Activated naive CD4-positive, alpha-beta T cell treated with anti-CD3 and anti-CD28 coated beads, Interleukin-2, amount 50 U/mL, for 72 hours (primary cell): ENCODE results near the gene HBM. TPM values are rescaled to one million over a fixed set of nuclear protein-coding genes. Genes with fewer than 3 reads are reported as not detected.
"Not testable (repeated sequence)": the region's sequence is repeated elsewhere in the genome, so short reads cannot be mapped to it uniquely, and the experiment has no call there.

Experiments used
- ATAC-seq, 2 donors: fragments of 150-1000 bp; cut with Tn5 transposase; 2 replicates each; pipeline ENCODE4 v1.10.0; 2021; ENCODE audit warnings: mild to moderate bottlenecking in 2 of 2, moderate library complexity in 2 of 2
- DNase-seq, 2 donors: peaks; one replicate each; pipeline ENCODE4 v3.0.0; 2021 to 2022; ENCODE audit warnings: low spot score in 2 of 2
- H3K27ac Mint-ChIP-seq, 2 donors: one replicate each; pipeline ENCODE4 v1.8.0; 2022; ENCODE audit warnings: mild to moderate bottlenecking in 2 of 2, mixed read lengths in 2 of 2
- H3K36me3 Mint-ChIP-seq, 2 donors: one replicate each; pipeline ENCODE4 v1.8.0; 2022; ENCODE audit warnings: mixed read lengths in 2 of 2
- H3K9me3 Mint-ChIP-seq, 2 donors: one replicate each; pipeline ENCODE4 v1.8.0; 2022; ENCODE audit warnings: mixed read lengths in 2 of 2
- total RNA-seq, 2 donors: library from RNA; stranded (reverse); gene quantifications; one replicate each; pipeline ENCODE4 v1.2.3, GENCODE V29; 2022

The HBM gene
- total RNA-seq, 2 donors from 2014 or later, result not detected

- Mint-ChIP-seq H3K27ac (no peak overlapping the region), H3K9me3 (no peaks in the 10 kb centered on the region), H3K36me3 (no peaks in the 10 kb centered on the region)
- DNase-seq (no peak), ATAC-seq (no peak)
Observed at GRCh38 chr16:162271-162991, 3.3 kb upstream of the HBM start.

DNA sequence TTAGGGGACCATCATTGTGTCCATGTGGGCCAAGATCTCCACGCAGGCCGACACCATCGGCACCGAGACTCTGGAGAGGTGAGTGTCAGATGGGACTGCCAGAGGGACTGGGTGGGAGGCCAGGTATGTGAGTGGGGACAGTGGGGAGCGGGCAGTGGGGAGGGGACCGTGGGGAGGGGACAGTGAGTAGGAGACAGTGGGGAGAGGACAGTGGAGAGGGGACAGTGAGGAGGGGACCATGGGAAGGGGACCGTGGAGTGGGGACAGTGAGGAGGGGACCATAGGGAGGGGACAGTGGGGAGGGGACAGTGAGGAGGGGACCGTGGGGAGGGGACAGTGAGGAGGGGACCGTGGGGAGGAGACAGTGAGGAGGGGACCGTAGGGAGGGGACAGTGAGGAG, 2.6 kb upstream of the HBM start:
- not testable (repeated sequence) for DNase-seq, H3K36me3 Mint-ChIP-seq, ATAC-seq, H3K9me3 Mint-ChIP-seq, H3K27ac Mint-ChIP-seq

DNA sequence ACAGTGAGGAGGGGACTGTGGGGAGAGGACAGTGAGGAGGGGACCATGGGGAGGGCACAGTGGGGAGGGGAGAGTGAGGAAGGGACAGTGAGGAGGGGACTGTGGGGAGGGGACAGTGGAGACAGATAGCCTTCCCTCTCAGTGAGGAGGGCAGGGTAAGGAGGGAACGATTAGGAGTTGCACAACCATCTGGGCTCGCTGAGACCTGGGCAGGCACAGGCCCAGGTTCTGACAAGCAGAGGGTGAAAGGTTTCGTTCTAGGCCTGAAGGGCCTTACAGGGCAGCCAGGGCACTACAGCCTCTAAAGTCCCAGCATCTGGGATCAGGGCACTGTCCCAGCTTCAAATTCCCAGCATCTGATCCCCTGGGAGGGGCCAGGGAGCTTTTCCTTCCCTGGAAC, 2.1 kb upstream of the HBM start:
- not testable (repeated sequence) for H3K27ac Mint-ChIP-seq, DNase-seq, H3K36me3 Mint-ChIP-seq, H3K9me3 Mint-ChIP-seq, ATAC-seq

DNA sequence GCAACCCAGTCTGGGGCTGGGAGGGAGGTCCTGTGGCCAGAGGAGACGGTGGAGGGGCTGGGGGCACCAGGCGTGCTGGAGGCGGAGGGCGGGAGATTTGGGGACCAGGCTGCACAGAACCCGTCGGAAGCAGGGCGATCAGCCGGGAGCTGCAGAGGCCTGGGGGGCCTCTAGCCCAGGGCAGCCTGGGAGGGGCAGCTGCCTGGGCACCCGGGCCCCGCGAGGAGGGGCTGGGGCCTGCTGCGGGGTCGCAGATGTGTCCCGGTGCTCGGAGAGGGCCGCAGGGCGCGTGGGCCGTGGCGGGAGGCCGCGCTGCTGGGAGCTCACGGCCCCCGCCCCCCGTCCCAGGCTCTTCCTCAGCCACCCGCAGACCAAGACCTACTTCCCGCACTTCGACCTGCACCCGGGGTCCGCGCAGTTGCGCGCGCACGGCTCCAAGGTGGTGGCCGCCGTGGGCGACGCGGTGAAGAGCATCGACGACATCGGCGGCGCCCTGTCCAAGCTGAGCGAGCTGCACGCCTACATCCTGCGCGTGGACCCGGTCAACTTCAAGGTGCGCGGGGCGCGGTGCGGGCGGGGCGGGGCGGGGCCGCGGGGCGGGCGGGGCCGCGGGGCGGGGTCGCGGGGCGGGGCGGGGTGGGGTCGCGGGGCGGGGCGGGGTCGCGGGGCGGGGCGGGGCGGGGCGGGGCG, 1.5 kb upstream of the HBM start:
- peak; percentile 41 to 67 for ATAC-seq
- H3K36me3 Mint-ChIP-seq, DNase-seq, H3K27ac Mint-ChIP-seq, H3K9me3 Mint-ChIP-seq: not testable (repeated sequence)

DNA sequence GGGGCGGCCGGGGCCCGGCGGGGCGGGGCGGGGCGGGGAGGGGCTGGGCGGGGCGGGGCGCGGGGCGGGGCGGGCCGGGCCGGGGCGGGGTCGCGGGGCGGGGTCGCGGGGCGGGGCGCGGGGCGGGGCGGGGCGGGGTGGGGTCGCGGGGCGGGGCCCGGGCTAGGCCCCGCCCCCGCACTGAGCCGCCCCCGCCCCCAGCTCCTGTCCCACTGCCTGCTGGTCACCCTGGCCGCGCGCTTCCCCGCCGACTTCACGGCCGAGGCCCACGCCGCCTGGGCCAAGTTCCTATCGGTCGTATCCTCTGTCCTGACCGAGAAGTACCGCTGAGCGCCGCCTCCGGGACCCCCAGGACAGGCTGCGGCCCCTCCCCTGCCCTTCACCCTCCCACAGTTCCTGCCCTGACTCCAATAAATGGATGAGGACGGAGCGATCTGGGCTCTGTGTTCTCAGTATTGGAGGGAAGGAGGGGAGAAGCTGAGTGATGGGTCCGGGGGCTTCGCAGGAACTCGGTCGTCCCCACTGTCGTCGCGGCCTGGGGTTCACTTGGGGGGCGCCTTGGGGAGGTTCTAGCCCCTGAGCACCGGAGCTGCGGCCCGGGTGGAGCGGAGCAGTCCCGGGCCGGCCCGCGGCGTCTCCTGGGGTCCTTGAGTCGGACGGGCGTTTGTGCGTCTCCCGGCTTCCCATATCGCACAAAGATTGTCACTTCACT, 795 bp upstream of the HBM start:
- DNase-seq, result no peak
- no peaks in the 10 kb centered on the region for H3K36me3 Mint-ChIP-seq
- no peak overlapping the region for H3K27ac Mint-ChIP-seq
- H3K9me3 Mint-ChIP-seq, result no peaks in the 10 kb centered on the region
- peak in 1 of 2 donors; percentile 39 for ATAC-seq

GRCh38 chr16:166375-167121, 770 bp downstream of the HBM start:
- ATAC-seq (no peak), DNase-seq (no peak)
- Mint-ChIP-seq H3K27ac (no peak overlapping the region), H3K9me3 (no peaks in the 10 kb centered on the region), H3K36me3 (no peaks in the 10 kb centered on the region)

DNA sequence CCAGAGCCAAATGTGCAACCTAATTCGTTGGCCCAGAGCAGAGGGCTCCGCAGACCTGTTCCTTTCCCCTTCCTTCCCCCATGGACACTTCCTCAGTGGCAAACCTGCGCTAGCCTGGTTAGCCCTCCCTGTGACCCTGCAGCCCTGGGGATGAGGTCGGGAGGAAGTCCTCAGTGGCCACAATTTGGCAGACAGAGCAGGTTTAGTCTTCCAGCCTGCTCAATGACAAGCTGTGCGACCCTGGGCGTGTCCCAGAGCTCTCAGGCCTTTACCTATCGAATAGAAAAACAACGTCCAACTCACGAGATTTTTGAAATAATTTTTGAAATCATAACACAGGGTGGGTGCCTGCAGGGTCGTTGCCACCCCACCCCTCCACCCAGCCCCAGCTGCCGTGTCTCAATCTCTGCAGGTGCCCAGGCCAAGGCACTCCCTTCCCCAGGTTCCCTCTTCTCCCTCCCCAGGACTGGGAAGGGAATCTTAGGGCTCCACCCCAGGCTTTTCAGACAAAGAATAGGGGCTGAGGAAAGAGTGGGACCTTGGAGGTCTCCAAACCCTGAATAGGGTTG, 1.4 kb downstream of the HBM start:
- Mint-ChIP-seq H3K27ac (no peak overlapping the region), H3K9me3 (no peaks in the 10 kb centered on the region), H3K36me3 (no peaks in the 10 kb centered on the region)
- ATAC-seq (no peak), DNase-seq (no peak)

GRCh38 chr16:168424-168823, 2.6 kb downstream of the HBM start:
- Mint-ChIP-seq H3K9me3 (no peaks in the 10 kb centered on the region), H3K36me3 (no peaks in the 10 kb centered on the region), H3K27ac (no peak overlapping the region)
- DNase-seq (no peak), ATAC-seq (no peak)

- ATAC-seq, result no peak
Observed at GRCh38 chr16:169014-169413, 3.2 kb downstream of the HBM start.

GRCh38 chr16:170088-170507, 4.3 kb downstream of the HBM start:
- H3K9me3 Mint-ChIP-seq, H3K36me3 Mint-ChIP-seq, ATAC-seq, DNase-seq, H3K27ac Mint-ChIP-seq: not testable (repeated sequence)

More at GRCh38 chr16:169014-169413, 3.2 kb downstream of the HBM start:
- DNase-seq, result no peak
- H3K9me3 Mint-ChIP-seq, result no peaks in the 10 kb centered on the region
- H3K27ac Mint-ChIP-seq, result no peak overlapping the region
- no peaks in the 10 kb centered on the region for H3K36me3 Mint-ChIP-seq

DNA sequence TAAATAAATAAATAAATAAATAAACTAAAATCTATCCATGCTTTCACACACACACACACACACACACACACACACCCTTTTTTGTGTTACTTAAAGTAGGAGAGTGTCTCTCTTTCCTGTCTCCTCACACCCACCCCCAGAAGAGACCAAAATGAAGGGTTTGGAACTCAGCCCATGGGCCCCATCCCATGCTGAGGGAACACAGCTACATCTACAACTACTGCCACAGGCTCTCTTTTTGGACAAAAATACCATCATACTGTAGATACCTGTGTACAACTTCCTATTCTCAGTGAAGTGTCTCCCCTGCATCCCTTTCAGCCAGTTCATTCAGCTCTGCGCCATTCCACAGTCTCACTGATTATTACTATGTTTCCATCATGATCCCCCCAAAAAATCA, 5.0 kb downstream of the HBM start:
- ATAC-seq, result no peak
- DNase-seq, result no peak
- Mint-ChIP-seq H3K9me3 (no peaks in the 10 kb centered on the region), H3K27ac (no peak overlapping the region), H3K36me3 (no peaks in the 10 kb centered on the region)

GRCh38 chr16:172374-172941, 6.7 kb downstream of the HBM start, which contains the start of gene HBA2:
Gene HBA2, plus strand, starts transcription at chr16:172876. Its CDS starts 37 bp downstream, at chr16:172913.
- not testable (repeated sequence) for H3K27ac Mint-ChIP-seq, H3K9me3 Mint-ChIP-seq, H3K36me3 Mint-ChIP-seq, DNase-seq
- peak in 1 of 2 donors; percentile 60 for ATAC-seq

DNA sequence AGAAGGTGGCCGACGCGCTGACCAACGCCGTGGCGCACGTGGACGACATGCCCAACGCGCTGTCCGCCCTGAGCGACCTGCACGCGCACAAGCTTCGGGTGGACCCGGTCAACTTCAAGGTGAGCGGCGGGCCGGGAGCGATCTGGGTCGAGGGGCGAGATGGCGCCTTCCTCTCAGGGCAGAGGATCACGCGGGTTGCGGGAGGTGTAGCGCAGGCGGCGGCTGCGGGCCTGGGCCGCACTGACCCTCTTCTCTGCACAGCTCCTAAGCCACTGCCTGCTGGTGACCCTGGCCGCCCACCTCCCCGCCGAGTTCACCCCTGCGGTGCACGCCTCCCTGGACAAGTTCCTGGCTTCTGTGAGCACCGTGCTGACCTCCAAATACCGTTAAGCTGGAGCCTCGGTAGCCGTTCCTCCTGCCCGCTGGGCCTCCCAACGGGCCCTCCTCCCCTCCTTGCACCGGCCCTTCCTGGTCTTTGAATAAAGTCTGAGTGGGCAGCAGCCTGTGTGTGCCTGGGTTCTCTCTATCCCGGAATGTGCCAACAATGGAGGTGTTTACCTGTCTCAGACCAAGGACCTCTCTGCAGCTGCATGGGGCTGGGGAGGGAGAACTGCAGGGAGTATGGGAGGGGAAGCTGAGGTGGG, 7.6 kb downstream of the HBM start:
- not testable (repeated sequence) for H3K36me3 Mint-ChIP-seq, ATAC-seq, H3K9me3 Mint-ChIP-seq, H3K27ac Mint-ChIP-seq, DNase-seq

GRCh38 chr16:173928-174769, 8.4 kb downstream of the HBM start:
- H3K27ac Mint-ChIP-seq, ATAC-seq, H3K36me3 Mint-ChIP-seq, H3K9me3 Mint-ChIP-seq, DNase-seq: not testable (repeated sequence)
